ENCODE measurements around the gene RAVER2.
A peak's percentile ranks its signal among the peaks of the same experiment; 100 is the strongest.

Gene RAVER2

GRCh38 chr1:64846573-64847430 lies 101.9 kb downstream of the RAVER2 start:
- no peak for DNase-seq (ENCODE audit: low read depth in 2 of 2)

GRCh38 chr1:64847666-64848065 lies 102.8 kb downstream of the RAVER2 start:
- no peak for DNase-seq (ENCODE audit: low read depth in 2 of 2)

GRCh38 chr1:64848136-64848535 lies 103.3 kb downstream of the RAVER2 start:
- no peak for DNase-seq (ENCODE audit: low read depth in 2 of 2)

GRCh38 chr1:64848803-64849202 lies 103.9 kb downstream of the RAVER2 start:
- DNase-seq (ENCODE audit: low read depth in 2 of 2) = no peak

- no peak for DNase-seq (ENCODE audit: low read depth in 2 of 2)
These were observed 105.1 kb downstream of the RAVER2 start for GRCh38 chr1:64849942-64850341.

GRCh38 chr1:64850846-64851245 lies 106.0 kb downstream of the RAVER2 start:
- no peak for DNase-seq (ENCODE audit: low read depth in 2 of 2)

GRCh38 chr1:64851664-64852063 lies 106.8 kb downstream of the RAVER2 start:
- no peak for DNase-seq (ENCODE audit: low read depth in 2 of 2)

- DNase-seq (ENCODE audit: low read depth in 2 of 2) = no peak
These were observed 109.8 kb downstream of the RAVER2 start for GRCh38 chr1:64854674-64855073.

GRCh38 chr1:64855557-64855956 lies 110.7 kb downstream of the RAVER2 start:
- DNase-seq (ENCODE audit: low read depth in 2 of 2) = no peak

- DNase-seq (ENCODE audit: low read depth in 2 of 2) = no peak
These were observed 111.7 kb downstream of the RAVER2 start for GRCh38 chr1:64856553-64856952.

GRCh38 chr1:64857347-64857746 lies 112.5 kb downstream of the RAVER2 start:
- no peak for DNase-seq (ENCODE audit: low read depth in 2 of 2)

GRCh38 chr1:64861611-64862010 lies 116.7 kb downstream of the RAVER2 start:
- DNase-seq (ENCODE audit: low read depth in 2 of 2) = no peak

GRCh38 chr1:64864018-64864940 lies 119.4 kb downstream of the RAVER2 start:
- peak; percentile 27 to 36 for DNase-seq (ENCODE audit: low read depth in 2 of 2)

GRCh38 chr1:64865105-64865757 lies 120.4 kb downstream of the RAVER2 start:
- DNase-seq (ENCODE audit: low read depth in 2 of 2) = no peak

- no peak for DNase-seq (ENCODE audit: low read depth in 2 of 2)
These were observed 121.8 kb downstream of the RAVER2 start for GRCh38 chr1:64866689-64867088.

- no peak for DNase-seq (ENCODE audit: low read depth in 2 of 2)
These were observed 122.4 kb downstream of the RAVER2 start for GRCh38 chr1:64867266-64867665.

- DNase-seq (ENCODE audit: low read depth in 2 of 2) = no peak
These were observed 126.4 kb downstream of the RAVER2 start for GRCh38 chr1:64871256-64871655.

- DNase-seq (ENCODE audit: low read depth in 2 of 2) = no peak
These were observed 127.2 kb downstream of the RAVER2 start for GRCh38 chr1:64872067-64872466.

- DNase-seq (ENCODE audit: low read depth in 2 of 2) = no peak
These were observed 128.7 kb downstream of the RAVER2 start for GRCh38 chr1:64873576-64873975.

- no peak for DNase-seq (ENCODE audit: low read depth in 2 of 2)
These were observed 129.8 kb downstream of the RAVER2 start for GRCh38 chr1:64874666-64875065.

GRCh38 chr1:64875101-64875500 lies 130.2 kb downstream of the RAVER2 start:
- no peak for DNase-seq (ENCODE audit: low read depth in 2 of 2)

GRCh38 chr1:64875606-64876005 lies 130.7 kb downstream of the RAVER2 start:
- no peak for DNase-seq (ENCODE audit: low read depth in 2 of 2)
